Progenitor cell of endocrine pancreas (in vitro differentiated cells): ENCODE measurements around the gene ARHGEF28. TPM values are rescaled to one million over a fixed set of nuclear protein-coding genes. Genes with fewer than 3 reads are reported as not detected.

Experiments used
- DNase-seq: peaks from one replicate; pipeline ENCODE4 v3.0.0; 2021; ENCODE audit warnings: low spot score; ENCODE audit not compliant: unreplicated experiment
- H3K27ac Mint-ChIP-seq: 2 replicates; pipeline ENCODE4 v1.8.0; 2021; ENCODE audit warnings: mild to moderate bottlenecking, moderate library complexity, mixed read lengths
- H3K27me3 Mint-ChIP-seq: 2 replicates; pipeline ENCODE4 v1.8.0; 2021; ENCODE audit warnings: mixed read lengths
- H3K36me3 Mint-ChIP-seq: 2 replicates; pipeline ENCODE4 v1.8.0; 2022; ENCODE audit warnings: mixed read lengths; ENCODE audit not compliant: insufficient read depth
- H3K4me1 Mint-ChIP-seq: 2 replicates; pipeline ENCODE4 v1.8.0; 2021; ENCODE audit warnings: low read depth, mixed read lengths
- H3K4me3 Mint-ChIP-seq: 2 replicates; pipeline ENCODE4 v1.8.0; 2021; ENCODE audit warnings: low read depth, mild to moderate bottlenecking, moderate library complexity, mixed read lengths
- H3K9me3 Mint-ChIP-seq: 2 replicates; pipeline ENCODE4 v1.8.0; 2021; ENCODE audit warnings: low read depth, mixed read lengths
- CTCF ChIP-seq: fragments of 200-600 bp; sonication (generic); IDR thresholded peaks from one replicate; pipeline ENCODE4 v1.5.0; 2021; ENCODE audit warnings: antibody characterized with exemption, mild to moderate bottlenecking; ENCODE audit not compliant: unreplicated experiment
- long read RNA-seq: library from polyadenylated mRNA; unstranded; transcript quantifications from one replicate; pipeline ENCODE4 v2.0.0, GENCODE V29; 2020
- total RNA-seq: library from RNA; stranded (reverse); gene quantifications from 2 replicates; pipeline ENCODE4 v1.2.1, GENCODE V29; 2021

The ARHGEF28 gene
- total RNA-seq, result 15.0 and 17.0 TPM in 2 replicates
- long read RNA-seq, partial matches to known transcripts, result 23 of 26 reads
- long read RNA-seq, other reads (novel, unspliced or antisense), result 3 of 26 reads

GRCh38 chr5:73625944-73626811 is at the start of gene ARHGEF28:
Gene ARHGEF28 (plus strand): TSS chr5:73626196. CDS start chr5:73684852, 58,656 bp downstream.
- no peak within 1 kb of the TSS for H3K27ac Mint-ChIP-seq
- peaks cover 66% of the 10 kb centered on the region for H3K27me3 Mint-ChIP-seq
- H3K4me3 Mint-ChIP-seq, result peak within 1 kb of the TSS; percentile 69
- no peaks in the 10 kb centered on the region for H3K36me3 Mint-ChIP-seq
- DNase-seq, result peak; percentile 20
- TF ChIP-seq CTCF, result no peak
- peaks cover 18% of the 10 kb centered on the region for H3K4me1 Mint-ChIP-seq
- no peaks in the 10 kb centered on the region for H3K9me3 Mint-ChIP-seq

- H3K9me3 Mint-ChIP-seq, result no peaks in the 10 kb centered on the region
- H3K4me1 Mint-ChIP-seq, result no peaks in the 10 kb centered on the region
- no peak for TF ChIP-seq CTCF
- no peak overlapping the region for H3K27ac Mint-ChIP-seq
- DNase-seq, result no peak
- H3K36me3 Mint-ChIP-seq, result peaks cover 9% of the 10 kb centered on the region
- H3K4me3 Mint-ChIP-seq, result no peak overlapping the region
- no peaks in the 10 kb centered on the region for H3K27me3 Mint-ChIP-seq
Observed at GRCh38 chr5:73582285-73583145, 43.5 kb upstream of the ARHGEF28 start.

- Mint-ChIP-seq H3K4me3 (no peak overlapping the region), H3K4me1 (no peaks in the 10 kb centered on the region), H3K27me3 (peaks cover 4% of the 10 kb centered on the region), H3K36me3 (no peaks in the 10 kb centered on the region), H3K27ac (no peak overlapping the region), H3K9me3 (no peaks in the 10 kb centered on the region)
- TF ChIP-seq CTCF, result no peak
- DNase-seq, result no peak
Observed at GRCh38 chr5:73587923-73588322, 38.1 kb upstream of the ARHGEF28 start.

- H3K27ac Mint-ChIP-seq, result no peak overlapping the region
- H3K9me3 Mint-ChIP-seq, result no peaks in the 10 kb centered on the region
- H3K36me3 Mint-ChIP-seq, result no peaks in the 10 kb centered on the region
- H3K4me1 Mint-ChIP-seq, result no peaks in the 10 kb centered on the region
- TF ChIP-seq CTCF, result peak; percentile 88
- peaks cover 6% of the 10 kb centered on the region for H3K27me3 Mint-ChIP-seq
- H3K4me3 Mint-ChIP-seq, result no peak overlapping the region
- DNase-seq, result peak; percentile 44
Observed at GRCh38 chr5:73591102-73591695, 34.8 kb upstream of the ARHGEF28 start.
